B cell (primary cell): ENCODE measurements around the gene CYTIP. TPM values are rescaled to one million over a fixed set of nuclear protein-coding genes. Genes with fewer than 3 reads are reported as not detected.

ENCODE experiments used
- ATAC-seq: fragments of 200-7000 bp; cut with Tn5 transposase; one replicate; pipeline ENCODE4 v1.10.0; 2021; ENCODE audit warnings: low read depth, mild to moderate bottlenecking, moderate number of reproducible peaks, moderate library complexity
- CTCF ChIA-PET: fragments of 350-600 bp; sonication (Branson Sonifier 250); formaldehyde crosslinking; loops from one replicate; lab custom pipeline; 2021; ENCODE audit warnings: antibody characterized with exemption, inconsistent platforms; lab: Charles Lee
- POLR2A ChIA-PET: fragments of 350-600 bp; sonication (Branson Sonifier 250); formaldehyde crosslinking; loops from one replicate; lab custom pipeline; 2021; ENCODE audit warnings: antibody characterized with exemption; lab: Charles Lee
- DNase-seq: peaks from one replicate; pipeline ENCODE4 v3.0.0; 2013
- H2AFZ ChIP-seq: 2 replicates; pipeline ENCODE4 v1.6.1; 2012; ENCODE audit warnings: mild to moderate bottlenecking, low read depth, low read length; ENCODE audit not compliant: insufficient read depth, poor library complexity, severe bottlenecking
- H3K27ac ChIP-seq, 2 donors: 1 replicate in 1 of 2; 2 replicates in 1 of 2; pipeline ENCODE4 v1.5.1; 2012 to 2013; ENCODE audit warnings: low read length in 2 of 2, mild to moderate bottlenecking in 2 of 2, moderate library complexity in 1 of 2
- H3K27me3 ChIP-seq, 4 experiments: fragments of 200-600 bp in 1 of 4; sonication (generic) in 1 of 4; replicated peaks in 1 of 4; 1 replicate in 2 of 4; 2 replicates in 2 of 4; pipeline versions ENCODE4 v1.6.1 to v1.7.0; 2013 to 2016; ENCODE audit warnings: low read length in 3 of 4, mild to moderate bottlenecking in 2 of 4, mixed read lengths in 1 of 4, moderate library complexity in 1 of 4; ENCODE audit not compliant: insufficient read depth in 4 of 4, control insufficient read depth in 3 of 4; ENCODE audit errors: control extremely low read depth in 1 of 4
- H3K36me3 ChIP-seq, 2 experiments: replicated peaks in 1 of 2; 1 replicate in 1 of 2; 2 replicates in 1 of 2; pipeline versions ENCODE4 v1.6.1 to v1.7.1; 2013; ENCODE audit warnings: low read length in 1 of 2; ENCODE audit not compliant: insufficient read depth in 2 of 2, control insufficient read depth in 1 of 2; ENCODE audit errors: control extremely low read depth in 1 of 2, extremely low read depth in 1 of 2
- H3K4me1 ChIP-seq, 2 donors: fragments of 200-600 bp in 1 of 2; sonication (generic) in 1 of 2; 1 replicate in 1 of 2; 2 replicates in 1 of 2; pipeline versions ENCODE4 v1.5.1 to v1.6.1; 2013 to 2017; ENCODE audit warnings: low read length in 2 of 2; ENCODE audit not compliant: control insufficient read depth in 2 of 2, insufficient read depth in 2 of 2
- H3K4me2 ChIP-seq: replicated peaks from 2 replicates; pipeline ENCODE3; 2012; ENCODE audit warnings: mild to moderate bottlenecking, low read depth, low read length; ENCODE audit not compliant: poor library complexity, severe bottlenecking
- H3K4me3 ChIP-seq, 5 experiments: fragments of 200-600 bp in 1 of 5; sonication (generic) in 1 of 5; 1 replicate in 3 of 5; 2 replicates in 2 of 5; pipeline versions ENCODE4 v1.5.1 to v1.7.0; 2011 to 2016; ENCODE audit warnings: low read length in 4 of 5, mild to moderate bottlenecking in 4 of 5, low read depth in 2 of 5, control low read depth in 1 of 5, moderate library complexity in 1 of 5; ENCODE audit not compliant: insufficient read depth in 1 of 5; ENCODE audit errors: control extremely low read depth in 1 of 5, extremely low read depth in 1 of 5
- H3K79me2 ChIP-seq: fragments of 200-600 bp; sonication (generic); one replicate; pipeline ENCODE4 v1.6.0; 2016; ENCODE audit warnings: low read length; ENCODE audit not compliant: control insufficient read depth, insufficient read depth
- H3K9ac ChIP-seq: fragments of 200-600 bp; sonication (generic); 2 replicates; pipeline ENCODE4 v1.6.1; 2017; ENCODE audit warnings: mild to moderate bottlenecking, low read length, moderate library complexity
- H3K9me3 ChIP-seq, 3 donors: one replicate each; pipeline versions ENCODE4 v1.6.1 to v1.7.1; 2013; ENCODE audit warnings: low read length in 2 of 3; ENCODE audit not compliant: control insufficient read depth in 2 of 3, insufficient read depth in 1 of 3; ENCODE audit errors: control extremely low read depth in 1 of 3
- H4K20me1 ChIP-seq: 2 replicates; pipeline ENCODE4 v1.6.0; 2012; ENCODE audit warnings: mild to moderate bottlenecking, low read length; ENCODE audit not compliant: insufficient read depth, control insufficient read depth, poor library complexity, severe bottlenecking
- H3K27ac Mint-ChIP-seq: one replicate; pipeline ENCODE4 v1.8.0; 2021; ENCODE audit warnings: mixed read lengths
- H3K27me3 Mint-ChIP-seq: one replicate; pipeline ENCODE4 v1.8.0; 2021; ENCODE audit warnings: mixed read lengths
- H3K4me1 Mint-ChIP-seq: one replicate; pipeline ENCODE4 v1.8.0; 2021; ENCODE audit warnings: mixed read lengths
- H3K4me3 Mint-ChIP-seq: one replicate; pipeline ENCODE4 v1.8.0; 2021; ENCODE audit warnings: mixed read lengths
- H3K9me3 Mint-ChIP-seq: one replicate; pipeline ENCODE4 v1.8.0; 2022; ENCODE audit warnings: mixed read lengths; ENCODE audit not compliant: insufficient read depth
- CTCF ChIP-seq: fragments of 200-600 bp; IDR thresholded peaks from one replicate; pipeline ENCODE4 v1.8.0; 2022; ENCODE audit warnings: antibody characterized with exemption, mild to moderate bottlenecking
- EZH2 ChIP-seq: IDR thresholded peaks from 2 replicates; pipeline ENCODE4 v1.6.1; 2012; ENCODE audit warnings: borderline replicate concordance, low read depth, mild to moderate bottlenecking, moderate library complexity, low read length; ENCODE audit not compliant: insufficient read depth, poor library complexity, severe bottlenecking
- WGBS: methylation state at CpG from one replicate; pipeline ENCODE4 v1.1.5; 2013; ENCODE audit warnings: missing lambda C conversion rate; ENCODE audit not compliant: insufficient coverage; 5-methylcytosine and 5-hydroxymethylcytosine counted together
- intact Hi-C: fragments of 100-400 bp; cut with micrococcal nuclease; formaldehyde crosslinking; loops from one replicate; pipeline ENCODE4 v1.10.0; 2022
- polyA plus RNA-seq: library from polyadenylated mRNA; depleted of rRNA; stranded (reverse); fragments of >200 nt; gene quantifications from 2 replicates; pipeline ENCODE4 v1.2.3, GENCODE V29; 2012
- total RNA-seq, 2 donors: library from RNA; stranded (reverse); fragments of 120-200 nt in 1 of 2; gene quantifications; 1 replicate in 1 of 2; 2 replicates in 1 of 2; pipeline versions ENCODE4 v1.2.3 to v1.2.4, GENCODE V29; 2013 to 2022

CYTIP gene
- total and polyA plus RNA-seq, 2 donors (not counting 1 experiment from before 2014, with no cell fraction given) = 73.0 to 327 TPM

GRCh38 chr2:157428500-157429175 is 15.3 kb downstream of the CYTIP start:
- Mint-ChIP-seq H3K9me3 (no peaks in the 10 kb centered on the region), H3K4me3 (no peak overlapping the region), H3K4me1 (peaks cover 62% of the 10 kb centered on the region), H3K27ac (peak overlapping the region; percentile 74), H3K27me3 (no peaks in the 10 kb centered on the region)
- WGBS = 88% methylated on average over 2 of the region's 2 CpGs
- Histone ChIP-seq H3K4me3 (no peak overlapping the region), H4K20me1 (peaks cover 30% of the 10 kb centered on the region), H3K9ac (no peak overlapping the region), H3K27ac (peak overlapping the region in 1 of 2 donors; percentile 70), H3K4me1 (peaks cover 40 to 44% of the 10 kb centered on the region in 2 donors), H3K9me3 (peaks cover 0 to 11% (median 3%) of the 10 kb centered on the region in 3 donors), H2AFZ (no peak overlapping the region), H3K4me2 (no peak overlapping the region), H3K36me3 (peaks cover 32 to 97% of the 10 kb centered on the region in 2 experiments), H3K27me3 (no peaks in the 10 kb centered on the region), H3K79me2 (peaks cover 59% of the 10 kb centered on the region)
- ChIA-PET POLR2A (interaction anchor here (0.6 to 1.2 kb wide), 3 partner anchors 14 to 128 kb away, joined by 3 to 4 read pairs (median 4); no protein-coding TSS in a partner anchor), CTCF (interaction anchor here (0.6 to 3.1 kb wide), 4 partner anchors 65 to 103 kb away, joined by 3 to 12 read pairs (median 4); partner anchors contain the start of gene ERMN)
- ATAC-seq (no peak), DNase-seq (no peak)
- intact Hi-C loops = no loop called here
- no peak for TF ChIP-seq CTCF
- TF ChIP-seq EZH2 = no peak

GRCh38 chr2:157427922-157428303 is 16.0 kb downstream of the CYTIP start:
- Mint-ChIP-seq H3K9me3 (no peaks in the 10 kb centered on the region), H3K27me3 (no peaks in the 10 kb centered on the region), H3K27ac (no peak overlapping the region), H3K4me3 (no peak overlapping the region), H3K4me1 (peaks cover 56% of the 10 kb centered on the region)
- CTCF ChIA-PET = interaction anchor here (0.6 to 1.2 kb wide), 8 partner anchors 9 to 952 kb away, joined by 3 to 4 read pairs (median 3); partner anchors contain the start of gene ERMN
- POLR2A ChIA-PET = interaction anchor here (0.7 to 1.2 kb wide), 2 partner anchors 15 to 63 kb away, joined by 3 read pairs; no protein-coding TSS in a partner anchor
- TF ChIP-seq CTCF = no peak
- TF ChIP-seq EZH2 = no peak
- no peak overlapping the region for H3K4me2 ChIP-seq
- H3K27me3 ChIP-seq = no peaks in the 10 kb centered on the region
- intact Hi-C loops = no loop called here
- no peak overlapping the region for H2AFZ ChIP-seq
- H3K4me1 ChIP-seq = peaks cover 33 to 37% of the 10 kb centered on the region in 2 donors
- peaks cover 0 to 11% (median 3%) of the 10 kb centered on the region in 3 donors for H3K9me3 ChIP-seq
- peaks cover 55% of the 10 kb centered on the region for H3K79me2 ChIP-seq
- ATAC-seq = no peak
- H3K9ac ChIP-seq = no peak overlapping the region
- peaks cover 23% of the 10 kb centered on the region for H4K20me1 ChIP-seq
- peak overlapping the region; percentile 15 to 70 for H3K27ac ChIP-seq
- H3K4me3 ChIP-seq = no peak overlapping the region
- peaks cover 29 to 96% of the 10 kb centered on the region in 2 experiments for H3K36me3 ChIP-seq
- DNase-seq = no peak
